GM18511 (cell line): ENCODE measurements around the gene NPAS3.

Experiments used
- ATAC-seq: cut with Tn5 transposase; IDR thresholded peaks from one replicate; pipeline ENCODE4 v1.9.1; 2021; ENCODE audit warnings: mild to moderate bottlenecking, moderate library complexity; ENCODE audit not compliant: unreplicated experiment

NPAS3 gene

GRCh38 chr14:33504246-33505099 lies 565.8 kb downstream of the NPAS3 start:
- ATAC-seq: no peak

GRCh38 chr14:33505266-33505962 lies 566.7 kb downstream of the NPAS3 start:
- ATAC-seq: no peak

GRCh38 chr14:33505963-33506329 lies 567.3 kb downstream of the NPAS3 start:
- no peak for ATAC-seq

GRCh38 chr14:33508126-33509062 lies 569.7 kb downstream of the NPAS3 start:
- ATAC-seq: no peak

- no peak for ATAC-seq
These were observed 570.8 kb downstream of the NPAS3 start for GRCh38 chr14:33509454-33509853.

GRCh38 chr14:33510063-33510481 lies 571.4 kb downstream of the NPAS3 start:
- ATAC-seq: no peak

GRCh38 chr14:33510991-33511390 lies 572.3 kb downstream of the NPAS3 start:
- no peak for ATAC-seq

- no peak for ATAC-seq
These were observed 573.4 kb downstream of the NPAS3 start for GRCh38 chr14:33511851-33512640.

GRCh38 chr14:33515441-33515840 lies 576.8 kb downstream of the NPAS3 start:
- ATAC-seq: no peak

- no peak for ATAC-seq
These were observed 577.2 kb downstream of the NPAS3 start for GRCh38 chr14:33515899-33516298.

- ATAC-seq: no peak
These were observed 578.3 kb downstream of the NPAS3 start for GRCh38 chr14:33516898-33517436.

- ATAC-seq: no peak
These were observed 582.5 kb downstream of the NPAS3 start for GRCh38 chr14:33521192-33521591.

GRCh38 chr14:33524244-33524643 lies 585.6 kb downstream of the NPAS3 start:
- peak; percentile 64 for ATAC-seq

GRCh38 chr14:33525626-33526025 lies 586.9 kb downstream of the NPAS3 start:
- no peak for ATAC-seq

GRCh38 chr14:33527023-33527634 lies 588.5 kb downstream of the NPAS3 start:
- no peak for ATAC-seq

- ATAC-seq: no peak
These were observed 590.0 kb downstream of the NPAS3 start for GRCh38 chr14:33528655-33529054.

- ATAC-seq: no peak
These were observed 591.4 kb downstream of the NPAS3 start for GRCh38 chr14:33529787-33530757.

- no peak for ATAC-seq
These were observed 593.9 kb downstream of the NPAS3 start for GRCh38 chr14:33532553-33532952.
